Astrocyte (in vitro differentiated cells and primary cell): ENCODE results near the gene GLRA3. TPM values are rescaled to one million over a fixed set of nuclear protein-coding genes. Genes with fewer than 3 reads are reported as not detected.

Experiments used
- DNase-seq: peaks from one replicate; pipeline ENCODE4 v3.0.0-alpha.2; 2010; ENCODE audit warnings: low read depth
- FAIRE-seq: peaks from 2 replicates; lab custom pipeline; 2011; peaks lifted over from hg19 to GRCh38; lab: Jason Lieb, UNC
- H2AFZ ChIP-seq: 2 replicates; pipeline ENCODE4 v1.6.0; 2012; ENCODE audit warnings: low read depth, low read length, inconsistent platforms
- H3K27ac ChIP-seq: 2 replicates; pipeline ENCODE4 v1.5.1; 2011; ENCODE audit warnings: low read depth, low read length, inconsistent platforms
- H3K27me3 ChIP-seq: 2 replicates; pipeline ENCODE4 v1.6.0; 2011; ENCODE audit warnings: low read length, inconsistent platforms; ENCODE audit not compliant: insufficient read depth
- H3K36me3 ChIP-seq: 2 replicates; pipeline ENCODE4 v1.5.1; 2011; ENCODE audit warnings: low read length, inconsistent platforms; ENCODE audit not compliant: insufficient read depth
- H3K4me1 ChIP-seq: 2 replicates; pipeline ENCODE4 v1.5.1; 2011; ENCODE audit warnings: low read length, inconsistent platforms; ENCODE audit not compliant: insufficient read depth
- H3K4me2 ChIP-seq: 2 replicates; pipeline ENCODE4 v1.6.0; 2012; ENCODE audit warnings: low read length, inconsistent platforms
- H3K4me3 ChIP-seq: 2 replicates; pipeline ENCODE4 v1.5.1; 2011; ENCODE audit warnings: low read depth, mild to moderate bottlenecking, low read length, inconsistent platforms; ENCODE audit not compliant: insufficient read depth
- H3K79me2 ChIP-seq: 2 replicates; pipeline ENCODE4 v1.6.0; 2012; ENCODE audit warnings: mild to moderate bottlenecking, low read length, inconsistent platforms; ENCODE audit not compliant: insufficient read depth
- H3K9ac ChIP-seq: 2 replicates; pipeline ENCODE4 v1.6.0; 2012; ENCODE audit warnings: mild to moderate bottlenecking, low read length, inconsistent platforms
- H3K9me3 ChIP-seq: 2 replicates; pipeline ENCODE4 v1.5.1; 2012; ENCODE audit warnings: low read depth, mild to moderate bottlenecking, low read length, inconsistent platforms; ENCODE audit not compliant: insufficient read depth
- H4K20me1 ChIP-seq: 2 replicates; pipeline ENCODE4 v1.6.0; 2012; ENCODE audit warnings: low read length, inconsistent platforms; ENCODE audit not compliant: insufficient read depth
- H3K27ac Mint-ChIP-seq: one replicate; pipeline ENCODE4 v1.8.0; 2021; ENCODE audit warnings: mild to moderate bottlenecking, mixed read lengths; ENCODE audit not compliant: unreplicated experiment
- H3K27me3 Mint-ChIP-seq: one replicate; pipeline ENCODE4 v1.8.0; 2021; ENCODE audit warnings: low read depth, mixed read lengths; ENCODE audit not compliant: unreplicated experiment
- H3K36me3 Mint-ChIP-seq: one replicate; pipeline ENCODE4 v1.8.0; 2021; ENCODE audit warnings: low read depth, mixed read lengths; ENCODE audit not compliant: unreplicated experiment
- H3K4me1 Mint-ChIP-seq: one replicate; pipeline ENCODE4 v1.8.0; 2021; ENCODE audit warnings: low read depth, mixed read lengths; ENCODE audit not compliant: unreplicated experiment
- H3K4me3 Mint-ChIP-seq: one replicate; pipeline ENCODE4 v1.8.0; 2021; ENCODE audit warnings: mild to moderate bottlenecking, moderate library complexity, mixed read lengths; ENCODE audit not compliant: unreplicated experiment
- H3K9me3 Mint-ChIP-seq: one replicate; pipeline ENCODE4 v1.8.0; 2021; ENCODE audit warnings: mild to moderate bottlenecking, mixed read lengths; ENCODE audit not compliant: unreplicated experiment
- CTCF ChIP-seq: IDR thresholded peaks from 2 replicates; pipeline ENCODE4 v1.5.1; 2011; ENCODE audit warnings: low read depth, mild to moderate bottlenecking, inconsistent platforms, low read length, moderate library complexity; ENCODE audit not compliant: insufficient read depth
- EZH2 ChIP-seq: IDR thresholded peaks from 2 replicates; pipeline ENCODE4 v1.6.1; 2012; ENCODE audit warnings: mild to moderate bottlenecking, low read length, inconsistent platforms; ENCODE audit not compliant: insufficient read depth
- total RNA-seq: library from RNA; stranded (reverse); gene quantifications from 2 replicates; pipeline ENCODE4 v1.2.1, GENCODE V29; 2021

Gene GLRA3
- total RNA-seq, 1 donor from 2014 or later, result not detected

GRCh38 chr4:174626342-174627008 is 202.6 kb downstream of the GLRA3 start:
- no peak overlapping the region for H3K9ac ChIP-seq
- H3K4me3 ChIP-seq, result no peak overlapping the region
- H2AFZ ChIP-seq, result no peak overlapping the region
- TF ChIP-seq CTCF (no peak), EZH2 (no peak)
- H3K4me1 ChIP-seq, result no peaks in the 10 kb centered on the region
- no peak overlapping the region for H3K27ac ChIP-seq
- H3K27me3 Mint-ChIP-seq, result no peaks in the 10 kb centered on the region
- H3K9me3 Mint-ChIP-seq, result no peaks in the 10 kb centered on the region
- no peaks in the 10 kb centered on the region for H4K20me1 ChIP-seq
- H3K27me3 ChIP-seq, result no peaks in the 10 kb centered on the region
- H3K4me1 Mint-ChIP-seq, result no peaks in the 10 kb centered on the region
- FAIRE-seq (no peak), DNase-seq (no peak)
- H3K9me3 ChIP-seq, result no peaks in the 10 kb centered on the region
- no peaks in the 10 kb centered on the region for H3K36me3 Mint-ChIP-seq
- no peaks in the 10 kb centered on the region for H3K36me3 ChIP-seq
- H3K79me2 ChIP-seq, result no peaks in the 10 kb centered on the region
- H3K27ac Mint-ChIP-seq, result no peak overlapping the region
- H3K4me3 Mint-ChIP-seq, result no peak overlapping the region
- H3K4me2 ChIP-seq, result no peak overlapping the region

- no peaks in the 10 kb centered on the region for H3K4me1 ChIP-seq
- no peaks in the 10 kb centered on the region for H3K9me3 ChIP-seq
- Mint-ChIP-seq H3K27me3 (no peaks in the 10 kb centered on the region), H3K9me3 (peaks cover 5% of the 10 kb centered on the region), H3K4me1 (no peaks in the 10 kb centered on the region), H3K36me3 (no peaks in the 10 kb centered on the region), H3K4me3 (no peak overlapping the region), H3K27ac (no peak overlapping the region)
- no peak overlapping the region for H3K4me3 ChIP-seq
- H3K36me3 ChIP-seq, result no peaks in the 10 kb centered on the region
- H3K9ac ChIP-seq, result no peak overlapping the region
- TF ChIP-seq CTCF (no peak), EZH2 (no peak)
- FAIRE-seq, result no peak
- no peak overlapping the region for H3K27ac ChIP-seq
- H2AFZ ChIP-seq, result no peak overlapping the region
- no peaks in the 10 kb centered on the region for H4K20me1 ChIP-seq
- no peak overlapping the region for H3K4me2 ChIP-seq
- no peaks in the 10 kb centered on the region for H3K27me3 ChIP-seq
- no peak for DNase-seq
- no peaks in the 10 kb centered on the region for H3K79me2 ChIP-seq
Observed at GRCh38 chr4:174616661-174617060, 212.4 kb downstream of the GLRA3 start.

- Histone ChIP-seq H3K4me3 (no peak overlapping the region), H3K79me2 (no peaks in the 10 kb centered on the region), H3K36me3 (no peaks in the 10 kb centered on the region), H4K20me1 (no peaks in the 10 kb centered on the region), H2AFZ (no peak overlapping the region), H3K9me3 (no peaks in the 10 kb centered on the region), H3K4me1 (no peaks in the 10 kb centered on the region), H3K27ac (no peak overlapping the region), H3K9ac (no peak overlapping the region), H3K27me3 (no peaks in the 10 kb centered on the region), H3K4me2 (no peak overlapping the region)
- H3K4me1 Mint-ChIP-seq, result no peaks in the 10 kb centered on the region
- H3K9me3 Mint-ChIP-seq, result peaks cover 5% of the 10 kb centered on the region
- H3K36me3 Mint-ChIP-seq, result no peaks in the 10 kb centered on the region
- DNase-seq, result no peak
- H3K27me3 Mint-ChIP-seq, result no peaks in the 10 kb centered on the region
- H3K27ac Mint-ChIP-seq, result no peak overlapping the region
- no peak for FAIRE-seq
- H3K4me3 Mint-ChIP-seq, result no peak overlapping the region
- no peak for TF ChIP-seq CTCF
- no peak for TF ChIP-seq EZH2
Observed at GRCh38 chr4:174613979-174614378, 215.1 kb downstream of the GLRA3 start.
